HepG2 (cell line): ENCODE data around the gene INAFM2. TPM values are rescaled to one million over a fixed set of nuclear protein-coding genes. Genes with fewer than 3 reads are reported as not detected.

Experiments used
- DMAP1 ChIP-seq: IDR thresholded peaks from 2 replicates; pipeline ENCODE4 v1.6.1; 2016
- ELF3 ChIP-seq: IDR thresholded peaks from 2 replicates; pipeline ENCODE4 v1.6.1; 2016; ENCODE audit warnings: missing genetic modification reagents, missing compliant biosample characterization
- KLF16 ChIP-seq, 2 experiments: sonication (generic) in 1 of 2; formaldehyde crosslinking in 1 of 2; IDR thresholded peaks; 2 replicates each; pipeline versions ENCODE4 v1.6.1 to v1.8.0; 2016 to 2023; ENCODE audit warnings: missing genetic modification reagents in 2 of 2, missing compliant biosample characterization in 1 of 2
- SOX13 ChIP-seq, 3 experiments: fragments of 450-650 bp in 1 of 3; sonication (generic) in 1 of 3; formaldehyde crosslinking in 1 of 3; IDR thresholded peaks in 2 of 3; conservative IDR thresholded peaks in 1 of 3; 2 replicates each; pipeline versions ENCODE4 v1.5.0 to v1.6.1; 2016 to 2020; ENCODE audit warnings: antibody characterized with exemption in 1 of 3, mild to moderate bottlenecking in 1 of 3, missing compliant biosample characterization in 1 of 3, missing genetic modification reagents in 1 of 3, moderate library complexity in 1 of 3
- ZNF160 ChIP-seq: sonication (generic); formaldehyde crosslinking; IDR thresholded peaks from 2 replicates; pipeline ENCODE4 v1.8.0; 2022; ENCODE audit warnings: mild to moderate bottlenecking, inconsistent platforms, missing genetic modification reagents
- ZNF451 ChIP-seq: sonication (generic); formaldehyde crosslinking; IDR thresholded peaks from 2 replicates; pipeline ENCODE4 v1.5.0; 2020; ENCODE audit warnings: mild to moderate bottlenecking, missing genetic modification reagents
- ZNF567 ChIP-seq: sonication (generic); formaldehyde crosslinking; IDR thresholded peaks from 2 replicates; pipeline ENCODE4 v1.8.1; 2023; ENCODE audit warnings: mild to moderate bottlenecking, missing genetic modification reagents, borderline replicate concordance
- ZNF891 ChIP-seq: sonication (generic); formaldehyde crosslinking; IDR thresholded peaks from 2 replicates; pipeline ENCODE4 v1.5.0; 2020; ENCODE audit warnings: mild to moderate bottlenecking, missing genetic modification reagents
- polyA plus RNA-seq, 8 experiments: library from polyadenylated mRNA; depleted of rRNA in 3 of 8; stranded (reverse) in 7 of 8; unstranded in 1 of 8; fragments of >200 nt; fragmentation: Illumina TruSeq in 4 of 8; extraction: Trizol in 4 of 8; gene quantifications; 2 replicates each; pipeline versions ENCODE4 v1.2.1 to v1.2.3, GENCODE V29; 2011 to 2016; ENCODE audit warnings: low read depth in 4 of 8, missing spikeins in 1 of 8, mixed read lengths in 1 of 8; ENCODE audit not compliant: insufficient read depth in 1 of 8
- total RNA-seq, 5 experiments: library from RNA; depleted of rRNA; stranded (reverse); fragments of >200 nt; fragmentation: Illumina TruSeq; extraction: Trizol; gene quantifications; 2 replicates each; pipeline ENCODE4 v1.2.3, GENCODE V29; 2016; ENCODE audit warnings: low read depth in 1 of 5
- TF ChIP-seq, protein P1 (sequence below): sonication (generic); formaldehyde crosslinking; IDR thresholded peaks from 2 replicates; pipeline ENCODE4 v1.8.0; 2022; ENCODE audit warnings: missing genetic modification reagents, mild to moderate bottlenecking, inconsistent platforms, borderline replicate concordance
- TF ChIP-seq, protein P2 (sequence below): sonication (generic); formaldehyde crosslinking; conservative IDR thresholded peaks from 2 replicates; pipeline ENCODE4 v1.4.0; 2020; ENCODE audit warnings: mild to moderate bottlenecking, missing genetic modification reagents, moderate library complexity
- TF ChIP-seq, protein P3 (sequence below): sonication (generic); formaldehyde crosslinking; IDR thresholded peaks from 2 replicates; pipeline ENCODE4 v1.5.0; 2020; ENCODE audit warnings: mild to moderate bottlenecking, missing genetic modification reagents
- TF ChIP-seq, protein P4 (sequence below): fragments of 450-650 bp; IDR thresholded peaks from 2 replicates; pipeline ENCODE4 v1.6.1; 2016
- TF ChIP-seq, protein P5 (sequence below): sonication (generic); formaldehyde crosslinking; IDR thresholded peaks from 2 replicates; pipeline ENCODE4 v1.5.1; 2020; ENCODE audit warnings: missing genetic modification reagents, mild to moderate bottlenecking, borderline replicate concordance
- TF ChIP-seq, protein P6 (sequence below): sonication (generic); formaldehyde crosslinking; IDR thresholded peaks from 2 replicates; pipeline ENCODE4 v1.5.1; 2020; ENCODE audit warnings: mild to moderate bottlenecking, moderate library complexity, missing genetic modification reagents

Gene INAFM2
- total and polyA plus RNA-seq, 2 of the 13 experiments (the other 11 are each of a cell fraction or from before 2014, with no cell fraction given) = 5.5 to 6.5 TPM

DNA sequence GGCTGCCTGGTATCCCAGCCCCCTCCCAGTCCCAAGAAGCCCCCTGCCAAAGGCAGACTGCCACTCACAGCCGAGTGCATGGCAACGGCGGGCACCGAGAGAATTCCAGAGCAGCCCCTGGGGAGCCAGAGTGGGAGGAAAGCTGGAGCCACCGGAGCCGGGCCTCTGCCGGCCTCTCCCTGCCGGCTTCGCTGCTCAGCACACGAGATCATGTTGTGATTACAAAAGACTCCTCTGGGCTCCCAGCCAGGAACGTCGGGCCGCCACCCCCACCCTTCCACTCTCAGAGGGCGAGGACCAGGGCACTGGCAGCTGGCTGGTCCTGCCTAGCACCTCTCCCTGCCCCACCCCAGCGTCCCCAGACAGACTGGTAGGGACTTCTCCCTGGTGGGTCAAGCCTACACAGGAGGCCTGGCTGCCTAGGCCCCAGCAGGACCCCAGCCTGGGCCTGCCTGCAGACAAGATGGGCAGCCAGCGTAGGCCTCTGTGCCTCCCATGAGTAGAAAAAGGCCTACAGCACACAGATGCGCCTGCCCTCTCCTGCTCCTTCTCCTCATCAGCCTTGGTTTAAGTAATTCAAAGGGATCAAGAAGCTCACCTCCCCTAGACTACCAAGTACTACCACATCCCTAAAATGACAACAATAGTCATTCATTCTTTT is 17.4 kb downstream of the INAFM2 start, which contains the start of gene CCDC9B (continued):
- TF ChIP-seq, protein P1, sequence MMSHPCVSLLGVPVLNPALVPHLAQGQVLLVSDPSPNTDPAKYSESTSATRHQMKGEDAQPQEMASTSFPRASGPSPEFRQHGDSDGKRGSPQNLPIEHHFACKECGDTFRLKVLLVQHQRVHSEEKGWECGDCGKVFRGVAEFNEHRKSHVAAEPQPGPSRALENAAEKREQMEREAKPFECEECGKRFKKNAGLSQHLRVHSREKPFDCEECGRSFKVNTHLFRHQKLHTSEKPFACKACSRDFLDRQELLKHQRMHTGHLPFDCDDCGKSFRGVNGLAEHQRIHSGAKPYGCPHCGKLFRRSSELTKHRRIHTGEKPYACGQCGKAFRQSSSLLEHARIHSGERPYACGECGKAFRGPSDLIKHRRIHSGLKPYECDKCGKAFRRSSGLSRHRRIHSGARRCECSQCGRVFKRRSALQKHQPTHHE (CRISPR knock-in tag) = no peak
- no peak for TF ChIP-seq SOX13 (IDR thresholded peaks at IDR 0.05)
- TF ChIP-seq SOX13 (CRISPR knock-in tag; conservative IDR thresholded peaks at IDR 0.05 in 1 of 2, IDR thresholded peaks at IDR 0.05 in 1 of 2) = peak in 1 of 2 experiments; percentile 40; a peak in 1 of 4 replicates
- TF ChIP-seq, protein P2, sequence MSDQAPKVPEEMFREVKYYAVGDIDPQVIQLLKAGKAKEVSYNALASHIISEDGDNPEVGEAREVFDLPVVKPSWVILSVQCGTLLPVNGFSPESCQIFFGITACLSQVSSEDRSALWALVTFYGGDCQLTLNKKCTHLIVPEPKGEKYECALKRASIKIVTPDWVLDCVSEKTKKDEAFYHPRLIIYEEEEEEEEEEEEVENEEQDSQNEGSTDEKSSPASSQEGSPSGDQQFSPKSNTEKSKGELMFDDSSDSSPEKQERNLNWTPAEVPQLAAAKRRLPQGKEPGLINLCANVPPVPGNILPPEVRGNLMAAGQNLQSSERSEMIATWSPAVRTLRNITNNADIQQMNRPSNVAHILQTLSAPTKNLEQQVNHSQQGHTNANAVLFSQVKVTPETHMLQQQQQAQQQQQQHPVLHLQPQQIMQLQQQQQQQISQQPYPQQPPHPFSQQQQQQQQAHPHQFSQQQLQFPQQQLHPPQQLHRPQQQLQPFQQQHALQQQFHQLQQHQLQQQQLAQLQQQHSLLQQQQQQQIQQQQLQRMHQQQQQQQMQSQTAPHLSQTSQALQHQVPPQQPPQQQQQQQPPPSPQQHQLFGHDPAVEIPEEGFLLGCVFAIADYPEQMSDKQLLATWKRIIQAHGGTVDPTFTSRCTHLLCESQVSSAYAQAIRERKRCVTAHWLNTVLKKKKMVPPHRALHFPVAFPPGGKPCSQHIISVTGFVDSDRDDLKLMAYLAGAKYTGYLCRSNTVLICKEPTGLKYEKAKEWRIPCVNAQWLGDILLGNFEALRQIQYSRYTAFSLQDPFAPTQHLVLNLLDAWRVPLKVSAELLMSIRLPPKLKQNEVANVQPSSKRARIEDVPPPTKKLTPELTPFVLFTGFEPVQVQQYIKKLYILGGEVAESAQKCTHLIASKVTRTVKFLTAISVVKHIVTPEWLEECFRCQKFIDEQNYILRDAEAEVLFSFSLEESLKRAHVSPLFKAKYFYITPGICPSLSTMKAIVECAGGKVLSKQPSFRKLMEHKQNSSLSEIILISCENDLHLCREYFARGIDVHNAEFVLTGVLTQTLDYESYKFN (CRISPR knock-in tag) = no peak
- peak in 1 of 2 experiments; percentile 52; a peak in 1 of 4 replicates for TF ChIP-seq KLF16 (CRISPR knock-in tag; IDR thresholded peaks at IDR 0.05)
- TF ChIP-seq, protein P3, sequence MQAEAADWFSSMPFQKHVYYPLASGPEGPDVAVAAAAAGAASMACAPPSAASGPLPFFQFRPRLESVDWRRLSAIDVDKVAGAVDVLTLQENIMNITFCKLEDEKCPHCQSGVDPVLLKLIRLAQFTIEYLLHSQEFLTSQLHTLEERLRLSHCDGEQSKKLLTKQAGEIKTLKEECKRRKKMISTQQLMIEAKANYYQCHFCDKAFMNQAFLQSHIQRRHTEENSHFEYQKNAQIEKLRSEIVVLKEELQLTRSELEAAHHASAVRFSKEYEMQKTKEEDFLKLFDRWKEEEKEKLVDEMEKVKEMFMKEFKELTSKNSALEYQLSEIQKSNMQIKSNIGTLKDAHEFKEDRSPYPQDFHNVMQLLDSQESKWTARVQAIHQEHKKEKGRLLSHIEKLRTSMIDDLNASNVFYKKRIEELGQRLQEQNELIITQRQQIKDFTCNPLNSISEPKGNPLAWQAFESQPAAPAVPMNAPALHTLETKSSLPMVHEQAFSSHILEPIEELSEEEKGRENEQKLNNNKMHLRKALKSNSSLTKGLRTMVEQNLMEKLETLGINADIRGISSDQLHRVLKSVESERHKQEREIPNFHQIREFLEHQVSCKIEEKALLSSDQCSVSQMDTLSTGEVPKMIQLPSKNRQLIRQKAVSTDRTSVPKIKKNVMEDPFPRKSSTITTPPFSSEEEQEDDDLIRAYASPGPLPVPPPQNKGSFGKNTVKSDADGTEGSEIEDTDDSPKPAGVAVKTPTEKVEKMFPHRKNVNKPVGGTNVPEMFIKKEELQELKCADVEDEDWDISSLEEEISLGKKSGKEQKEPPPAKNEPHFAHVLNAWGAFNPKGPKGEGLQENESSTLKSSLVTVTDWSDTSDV (CRISPR knock-in tag) = 0 out of 2 replicates have a peak, but pooled peaks have one; percentile 49
- no peak for TF ChIP-seq ZNF567 (CRISPR knock-in tag)
- no peak for TF ChIP-seq ZNF160
- peak; percentile 77; the same call in 1 of the 2 replicates for TF ChIP-seq ZNF891 (CRISPR knock-in tag)
- 0 out of 2 replicates have a peak, but pooled peaks have one; percentile 36 for TF ChIP-seq ELF3
- TF ChIP-seq DMAP1 (CRISPR knock-in tag) = peak; percentile 58; the same call in 1 of the 2 replicates
- TF ChIP-seq, protein P4, sequence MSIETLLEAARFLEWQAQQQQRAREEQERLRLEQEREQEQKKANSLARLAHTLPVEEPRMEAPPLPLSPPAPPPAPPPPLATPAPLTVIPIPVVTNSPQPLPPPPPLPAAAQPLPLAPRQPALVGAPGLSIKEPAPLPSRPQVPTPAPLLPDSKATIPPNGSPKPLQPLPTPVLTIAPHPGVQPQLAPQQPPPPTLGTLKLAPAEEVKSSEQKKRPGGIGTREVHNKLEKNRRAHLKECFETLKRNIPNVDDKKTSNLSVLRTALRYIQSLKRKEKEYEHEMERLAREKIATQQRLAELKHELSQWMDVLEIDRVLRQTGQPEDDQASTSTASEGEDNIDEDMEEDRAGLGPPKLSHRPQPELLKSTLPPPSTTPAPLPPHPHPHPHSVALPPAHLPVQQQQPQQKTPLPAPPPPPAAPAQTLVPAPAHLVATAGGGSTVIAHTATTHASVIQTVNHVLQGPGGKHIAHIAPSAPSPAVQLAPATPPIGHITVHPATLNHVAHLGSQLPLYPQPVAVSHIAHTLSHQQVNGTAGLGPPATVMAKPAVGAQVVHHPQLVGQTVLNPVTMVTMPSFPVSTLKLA = 0 out of 2 replicates have a peak, but pooled peaks have one; percentile 3
- TF ChIP-seq, protein P5, sequence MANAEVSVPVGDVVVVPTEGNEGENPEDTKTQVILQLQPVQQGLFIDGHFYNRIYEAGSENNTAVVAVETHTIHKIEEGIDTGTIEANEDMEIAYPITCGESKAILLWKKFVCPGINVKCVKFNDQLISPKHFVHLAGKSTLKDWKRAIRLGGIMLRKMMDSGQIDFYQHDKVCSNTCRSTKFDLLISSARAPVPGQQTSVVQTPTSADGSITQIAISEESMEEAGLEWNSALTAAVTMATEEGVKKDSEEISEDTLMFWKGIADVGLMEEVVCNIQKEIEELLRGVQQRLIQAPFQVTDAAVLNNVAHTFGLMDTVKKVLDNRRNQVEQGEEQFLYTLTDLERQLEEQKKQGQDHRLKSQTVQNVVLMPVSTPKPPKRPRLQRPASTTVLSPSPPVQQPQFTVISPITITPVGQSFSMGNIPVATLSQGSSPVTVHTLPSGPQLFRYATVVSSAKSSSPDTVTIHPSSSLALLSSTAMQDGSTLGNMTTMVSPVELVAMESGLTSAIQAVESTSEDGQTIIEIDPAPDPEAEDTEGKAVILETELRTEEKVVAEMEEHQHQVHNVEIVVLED = 0 out of 2 replicates have a peak, but pooled peaks have one; percentile 18
- TF ChIP-seq, protein P6, sequence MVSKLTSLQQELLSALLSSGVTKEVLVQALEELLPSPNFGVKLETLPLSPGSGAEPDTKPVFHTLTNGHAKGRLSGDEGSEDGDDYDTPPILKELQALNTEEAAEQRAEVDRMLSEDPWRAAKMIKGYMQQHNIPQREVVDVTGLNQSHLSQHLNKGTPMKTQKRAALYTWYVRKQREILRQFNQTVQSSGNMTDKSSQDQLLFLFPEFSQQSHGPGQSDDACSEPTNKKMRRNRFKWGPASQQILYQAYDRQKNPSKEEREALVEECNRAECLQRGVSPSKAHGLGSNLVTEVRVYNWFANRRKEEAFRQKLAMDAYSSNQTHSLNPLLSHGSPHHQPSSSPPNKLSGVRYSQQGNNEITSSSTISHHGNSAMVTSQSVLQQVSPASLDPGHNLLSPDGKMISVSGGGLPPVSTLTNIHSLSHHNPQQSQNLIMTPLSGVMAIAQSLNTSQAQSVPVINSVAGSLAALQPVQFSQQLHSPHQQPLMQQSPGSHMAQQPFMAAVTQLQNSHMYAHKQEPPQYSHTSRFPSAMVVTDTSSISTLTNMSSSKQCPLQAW (CRISPR knock-in tag) = 0 out of 2 replicates have a peak, but pooled peaks have one; percentile 37
- TF ChIP-seq ZNF451 (CRISPR knock-in tag) = no peak
